Mesendoderm (in vitro differentiated cells): Measurements from ENCODE around the gene HMSD.

Experiments
- DNase-seq: peaks from one replicate; pipeline ENCODE4 v3.0.0; 2013
- H2AK5ac ChIP-seq: 2 replicates; pipeline ENCODE4 v1.6.1; 2013; ENCODE audit warnings: low read length, inconsistent platforms
- H2BK120ac ChIP-seq: 2 replicates; pipeline ENCODE4 v1.6.1; 2013; ENCODE audit warnings: low read depth, mild to moderate bottlenecking, low read length, moderate library complexity, mixed read lengths
- H2BK15ac ChIP-seq: replicated peaks from 2 replicates; pipeline ENCODE4 v1.6.1; 2013; ENCODE audit warnings: low read depth, mild to moderate bottlenecking, moderate library complexity
- H2BK5ac ChIP-seq: 2 replicates; pipeline ENCODE4 v1.6.1; 2013; ENCODE audit warnings: low read length, inconsistent platforms
- H3K18ac ChIP-seq: 2 replicates; pipeline ENCODE4 v1.6.1; 2013; ENCODE audit warnings: mild to moderate bottlenecking, low read length, mixed read lengths
- H3K23ac ChIP-seq: one replicate; pipeline ENCODE4 v1.6.1; 2013; ENCODE audit warnings: low read length
- H3K27ac ChIP-seq: 2 replicates; pipeline ENCODE4 v1.5.1; 2013; ENCODE audit warnings: low read depth, mild to moderate bottlenecking, inconsistent platforms, low read length, moderate library complexity
- H3K27me3 ChIP-seq: 2 replicates; pipeline ENCODE4 v1.6.1; 2013; ENCODE audit warnings: low read length, control low read depth, mild to moderate bottlenecking, inconsistent platforms; ENCODE audit not compliant: insufficient read depth, poor library complexity
- H3K36me3 ChIP-seq: 2 replicates; pipeline ENCODE4 v1.6.1; 2013; ENCODE audit warnings: low read length, inconsistent platforms; ENCODE audit not compliant: control insufficient read depth, insufficient read depth
- H3K4ac ChIP-seq: one replicate; pipeline ENCODE4 v1.6.1; 2013; ENCODE audit warnings: low read depth, mild to moderate bottlenecking, low read length, moderate library complexity
- H3K4me1 ChIP-seq: 2 replicates; pipeline ENCODE4 v1.6.1; 2013; ENCODE audit warnings: low read depth, low read length, inconsistent platforms; ENCODE audit not compliant: control insufficient read depth
- H3K4me2 ChIP-seq: 2 replicates; pipeline ENCODE4 v1.6.1; 2013; ENCODE audit warnings: low read length
- H3K4me3 ChIP-seq: 2 replicates; pipeline ENCODE4 v1.5.1; 2013; ENCODE audit warnings: mild to moderate bottlenecking, low read length
- H3K56ac ChIP-seq: one replicate; pipeline ENCODE4 v1.6.1; 2013; ENCODE audit warnings: low read length
- H3K79me1 ChIP-seq: 2 replicates; pipeline ENCODE4 v1.6.1; 2013; ENCODE audit warnings: low read length, inconsistent platforms
- H3K79me2 ChIP-seq: 2 replicates; pipeline ENCODE4 v1.6.1; 2013; ENCODE audit warnings: mild to moderate bottlenecking, low read length; ENCODE audit not compliant: control insufficient read depth, insufficient read depth
- H3K9ac ChIP-seq: 2 replicates; pipeline ENCODE4 v1.6.1; 2013; ENCODE audit warnings: low read length, inconsistent platforms
- H4K5ac ChIP-seq: one replicate; pipeline ENCODE4 v1.6.1; 2013; ENCODE audit warnings: low read length
- H4K8ac ChIP-seq: one replicate; pipeline ENCODE4 v1.6.1; 2013; ENCODE audit warnings: low read depth, mild to moderate bottlenecking, control low read depth, low read length, moderate library complexity
- WGBS: extraction: QIAGEN DNeasy Blood & Tissue Kit; methylation state at CpG from one replicate; pipeline ENCODE4 v1.1.7; 2013; ENCODE audit warnings: low lambda C conversion rate, missing lambda C conversion rate; ENCODE audit not compliant: insufficient coverage; ENCODE audit errors: extremely low coverage; 5-methylcytosine and 5-hydroxymethylcytosine counted together

Gene HMSD

DNA sequence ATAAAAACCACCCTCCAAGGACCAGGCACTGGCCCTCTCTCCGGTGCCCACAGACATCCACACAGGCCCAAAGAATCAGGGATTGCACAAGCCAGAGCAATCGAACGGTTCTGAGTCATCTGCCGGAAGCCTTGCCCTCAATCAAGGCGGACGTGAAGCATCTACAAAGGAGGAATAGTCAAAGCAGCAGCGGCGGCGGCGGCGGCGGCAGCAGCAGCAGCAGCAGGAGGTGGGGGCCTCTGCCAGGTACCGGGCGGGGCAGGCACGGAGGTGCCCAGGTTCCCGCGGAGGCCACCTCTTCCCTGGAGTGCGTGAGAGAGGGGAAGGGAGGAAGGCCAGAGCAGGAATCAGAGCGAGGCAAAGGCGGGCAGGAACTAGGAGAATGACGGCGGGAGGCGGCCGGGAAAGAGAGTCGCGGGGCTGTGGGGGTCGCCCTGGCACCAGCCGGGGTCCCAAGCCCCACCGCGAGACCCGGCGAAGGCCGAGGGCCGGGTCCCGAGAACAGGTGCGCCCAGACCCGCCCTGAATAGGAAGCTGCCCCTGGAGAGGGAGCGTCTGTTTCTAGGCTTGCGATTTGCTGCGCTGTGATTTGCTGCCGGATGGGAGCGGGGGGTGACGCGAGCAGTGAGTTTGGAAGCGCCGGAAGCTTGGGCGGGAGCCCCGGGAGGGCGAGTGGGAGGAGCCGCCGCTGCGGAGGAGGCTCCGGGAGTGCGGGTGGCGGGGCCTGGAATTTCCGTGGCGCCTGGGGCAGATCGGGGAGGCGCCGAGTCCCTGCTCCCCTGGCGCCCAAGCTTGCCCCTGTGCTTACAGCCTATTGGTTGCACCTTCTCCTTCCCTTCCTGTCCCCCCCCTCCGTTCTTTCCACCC lies 21.1 kb downstream of the HMSD start, which contains the start of gene SERPINB8:
Gene SERPINB8 (plus strand): TSS at position 140 of the 867 bp plus-strand sequence. CDS start 8,228 bp downstream, outside the sequence.
- Histone ChIP-seq H2BK5ac (peak within 1 kb of the TSS; percentile 84), H3K79me2 (no peaks in the 10 kb centered on the region), H3K27me3 (no peaks in the 10 kb centered on the region), H2BK15ac (no peak within 1 kb of the TSS), H3K18ac (peak within 1 kb of the TSS; percentile 72), H3K4ac (peak within 1 kb of the TSS; percentile 83), H3K9ac (peak within 1 kb of the TSS; percentile 80), H3K4me2 (peak within 1 kb of the TSS; percentile 90), H2BK120ac (no peak within 1 kb of the TSS), H3K79me1 (no peaks in the 10 kb centered on the region), H3K23ac (peak within 1 kb of the TSS; percentile 24), H3K4me1 (no peaks in the 10 kb centered on the region), H4K8ac (no peak within 1 kb of the TSS), H3K27ac (peak within 1 kb of the TSS; percentile 90), H3K56ac (peak within 1 kb of the TSS; percentile 92), H3K36me3 (no peaks in the 10 kb centered on the region), H3K4me3 (peak within 1 kb of the TSS; percentile 72), H2AK5ac (no peak within 1 kb of the TSS), H4K5ac (peak within 1 kb of the TSS; percentile 81)
- peak; percentile 97 for DNase-seq
- no CpG with 5 or more reads among the region's 62 CpGs for WGBS

DNA sequence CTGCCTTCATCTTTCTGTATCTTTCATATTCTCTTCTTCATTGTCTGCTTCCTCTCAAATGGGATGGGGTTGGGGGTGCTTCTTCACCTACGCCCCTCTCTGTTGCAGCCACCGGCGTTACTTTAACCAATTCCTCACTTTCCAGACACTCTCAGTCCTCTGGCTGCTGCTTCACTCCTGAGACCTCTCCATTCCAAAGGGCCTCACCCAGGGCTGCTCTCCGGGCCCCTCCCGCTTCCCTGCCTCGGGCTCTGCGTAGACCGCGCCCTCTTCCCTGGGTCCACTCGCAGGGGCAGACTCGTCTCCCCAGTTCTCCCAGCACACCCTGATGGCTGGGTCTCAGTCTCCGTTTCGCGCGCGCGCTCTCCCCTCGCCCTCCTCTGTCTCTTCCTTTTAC lies 21.7 kb downstream of the HMSD start:
- Histone ChIP-seq H3K79me2 (no peaks in the 10 kb centered on the region), H2BK15ac (no peak overlapping the region), H3K56ac (peak overlapping the region; percentile 87), H3K36me3 (no peaks in the 10 kb centered on the region), H3K4ac (peak overlapping the region; percentile 38), H3K23ac (peak overlapping the region; percentile 1), H3K4me2 (peak overlapping the region; percentile 90), H2BK120ac (no peak overlapping the region), H2AK5ac (no peak overlapping the region), H4K8ac (no peak overlapping the region), H3K18ac (peak overlapping the region; percentile 70), H3K4me3 (peak overlapping the region; percentile 62), H3K27ac (peak overlapping the region; percentile 90), H3K27me3 (no peaks in the 10 kb centered on the region), H4K5ac (peak overlapping the region; percentile 81), H3K79me1 (no peaks in the 10 kb centered on the region), H3K4me1 (no peaks in the 10 kb centered on the region), H2BK5ac (peak overlapping the region; percentile 84), H3K9ac (peak overlapping the region; percentile 75)
- DNase-seq, result peak; percentile 80
- WGBS, result no CpG with 5 or more reads among the region's 18 CpGs

- peak overlapping the region; percentile 38 for H3K4ac ChIP-seq
- H3K18ac ChIP-seq, result no peak overlapping the region
- peak; percentile 28 for DNase-seq
- H3K56ac ChIP-seq, result peak overlapping the region; percentile 87
- no peak overlapping the region for H2AK5ac ChIP-seq
- no peak overlapping the region for H3K4me3 ChIP-seq
- no peak overlapping the region for H3K23ac ChIP-seq
- H3K4me2 ChIP-seq, result peak overlapping the region; percentile 90
- no peak overlapping the region for H4K5ac ChIP-seq
- H3K79me1 ChIP-seq, result no peaks in the 10 kb centered on the region
- H3K27ac ChIP-seq, result peak overlapping the region; percentile 90
- H3K9ac ChIP-seq, result peak overlapping the region; percentile 75
- H2BK120ac ChIP-seq, result no peak overlapping the region
- H4K8ac ChIP-seq, result no peak overlapping the region
- no peaks in the 10 kb centered on the region for H3K79me2 ChIP-seq
- no CpG with 5 or more reads among the region's 13 CpGs for WGBS
- H3K4me1 ChIP-seq, result no peaks in the 10 kb centered on the region
- H2BK15ac ChIP-seq, result no peak overlapping the region
- H3K36me3 ChIP-seq, result no peaks in the 10 kb centered on the region
- no peaks in the 10 kb centered on the region for H3K27me3 ChIP-seq
- H2BK5ac ChIP-seq, result no peak overlapping the region
Observed at GRCh38 chr18:63971320-63972001, 22.4 kb downstream of the HMSD start.

DNA sequence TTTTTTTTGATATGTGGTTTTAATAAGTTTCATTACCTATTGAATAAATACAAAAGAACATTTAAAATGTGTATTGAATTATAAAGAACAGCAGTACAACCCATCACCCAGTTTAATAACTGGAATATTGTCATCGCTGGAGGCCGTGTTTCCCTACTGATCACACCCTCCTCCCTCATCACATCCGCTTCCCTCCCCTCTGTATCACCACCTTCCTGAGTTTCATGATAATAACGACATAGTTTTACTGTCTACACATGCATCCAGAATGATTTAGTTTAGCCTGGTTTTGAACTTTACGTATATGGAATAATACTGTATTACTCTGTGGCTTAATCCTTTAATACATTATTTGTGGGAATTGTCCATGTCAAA lies 22.9 kb downstream of the HMSD start:
- Histone ChIP-seq H3K4me1 (no peaks in the 10 kb centered on the region), H3K4me2 (no peak overlapping the region), H2BK15ac (no peak overlapping the region), H3K23ac (no peak overlapping the region), H3K4ac (no peak overlapping the region), H3K27me3 (no peaks in the 10 kb centered on the region), H2AK5ac (no peak overlapping the region), H3K36me3 (no peaks in the 10 kb centered on the region), H3K56ac (no peak overlapping the region), H3K9ac (no peak overlapping the region), H3K79me2 (no peaks in the 10 kb centered on the region), H4K5ac (no peak overlapping the region), H3K4me3 (no peak overlapping the region), H4K8ac (no peak overlapping the region), H2BK5ac (no peak overlapping the region), H3K79me1 (no peaks in the 10 kb centered on the region), H2BK120ac (no peak overlapping the region), H3K27ac (no peak overlapping the region), H3K18ac (no peak overlapping the region)
- WGBS, result no CpG with 5 or more reads among the region's 5 CpGs
- no peak for DNase-seq

DNA sequence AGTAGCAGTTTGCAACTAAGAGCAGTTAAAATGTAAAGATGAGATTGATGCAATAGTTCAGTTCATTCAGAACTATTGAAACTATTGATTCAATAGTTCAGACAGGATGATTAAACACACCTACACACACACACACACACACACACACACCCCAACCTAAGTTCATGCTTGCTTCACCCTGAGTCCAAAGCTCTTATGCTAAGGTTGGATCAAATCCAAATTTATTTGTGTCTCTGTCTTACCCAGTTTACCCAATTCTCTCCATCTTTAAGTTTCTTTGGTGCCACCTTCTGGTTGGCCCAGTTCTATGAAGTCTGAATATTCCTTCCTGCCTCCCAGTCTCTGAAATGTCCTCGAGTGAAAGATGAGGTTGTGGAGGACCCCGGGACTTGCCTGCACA lies 25.9 kb downstream of the HMSD start:
- Histone ChIP-seq H3K9ac (no peak overlapping the region), H3K4ac (no peak overlapping the region), H3K56ac (no peak overlapping the region), H3K27ac (no peak overlapping the region), H2BK5ac (no peak overlapping the region), H3K4me2 (no peak overlapping the region), H3K23ac (no peak overlapping the region), H3K27me3 (no peaks in the 10 kb centered on the region), H4K5ac (no peak overlapping the region), H3K79me2 (no peaks in the 10 kb centered on the region), H2BK120ac (no peak overlapping the region), H3K79me1 (no peaks in the 10 kb centered on the region), H3K4me3 (no peak overlapping the region), H2AK5ac (no peak overlapping the region), H3K36me3 (no peaks in the 10 kb centered on the region), H4K8ac (no peak overlapping the region), H3K18ac (no peak overlapping the region), H3K4me1 (no peaks in the 10 kb centered on the region), H2BK15ac (no peak overlapping the region)
- WGBS, result no CpG with 5 or more reads among the region's 2 CpGs
- peak; percentile 37 for DNase-seq
